ENCODE results near the gene SPNS2. TPM values are rescaled to one million over a fixed set of nuclear protein-coding genes. Genes with fewer than 3 reads are reported as not detected.
A peak's percentile ranks its signal among the peaks of the same experiment; 100 is the strongest.

The SPNS2 gene
- total RNA-seq, 2 experiments from 2014 or later: 6.7 to 6.9 TPM

GRCh38 chr17:4511199-4511932 lies 12.7 kb downstream of the SPNS2 start:
- Mint-ChIP-seq H3K4me3 (no peak overlapping the region), H3K27ac (peak overlapping the region; percentile 34), H3K36me3 (no peaks in the 10 kb centered on the region), H3K4me1 (peaks cover 24% of the 10 kb centered on the region), H3K9me3 (no peaks in the 10 kb centered on the region), H3K27me3 (no peaks in the 10 kb centered on the region)
- no peak for DNase-seq
- POLR2A ChIA-PET: no interaction called here
- ATAC-seq (ENCODE audit: low read depth): no peak

- ATAC-seq (ENCODE audit: low read depth) (no peak), DNase-seq (no peak)
- H3K4me1 Mint-ChIP-seq: peaks cover 24% of the 10 kb centered on the region
- no peak overlapping the region for H3K4me3 Mint-ChIP-seq
- no peaks in the 10 kb centered on the region for H3K36me3 Mint-ChIP-seq
- no peaks in the 10 kb centered on the region for H3K9me3 Mint-ChIP-seq
- POLR2A ChIA-PET: no interaction called here
- H3K27me3 Mint-ChIP-seq: no peaks in the 10 kb centered on the region
- H3K27ac Mint-ChIP-seq: no peak overlapping the region
These were observed 13.8 kb downstream of the SPNS2 start for GRCh38 chr17:4512156-4513112.

- no peaks in the 10 kb centered on the region for H3K36me3 Mint-ChIP-seq
- POLR2A ChIA-PET: interaction anchor here (1.3 kb wide), 1 partner anchor 15 kb away, joined by 4 read pairs; the partner anchor contains the start of gene SPNS2
- DNase-seq (no peak), ATAC-seq (ENCODE audit: low read depth) (no peak)
- no peaks in the 10 kb centered on the region for H3K27me3 Mint-ChIP-seq
- peaks cover 26% of the 10 kb centered on the region for H3K4me1 Mint-ChIP-seq
- no peak overlapping the region for H3K4me3 Mint-ChIP-seq
- no peaks in the 10 kb centered on the region for H3K9me3 Mint-ChIP-seq
- H3K27ac Mint-ChIP-seq: no peak overlapping the region
These were observed 14.7 kb downstream of the SPNS2 start for GRCh38 chr17:4513113-4514032.

- Mint-ChIP-seq H3K36me3 (no peaks in the 10 kb centered on the region), H3K27ac (no peak overlapping the region), H3K4me1 (peaks cover 18% of the 10 kb centered on the region), H3K27me3 (no peaks in the 10 kb centered on the region), H3K9me3 (no peaks in the 10 kb centered on the region), H3K4me3 (no peak overlapping the region)
- POLR2A ChIA-PET: interaction anchor here (1.3 kb wide), 1 partner anchor 15 kb away, joined by 4 read pairs; the partner anchor contains the start of gene SPNS2
- no peak for ATAC-seq (ENCODE audit: low read depth)
- DNase-seq: no peak
These were observed 15.5 kb downstream of the SPNS2 start for GRCh38 chr17:4514206-4514605.

- no peak overlapping the region for H3K4me3 Mint-ChIP-seq
- H3K27ac Mint-ChIP-seq: no peak overlapping the region
- DNase-seq (no peak), ATAC-seq (ENCODE audit: low read depth) (no peak)
- H3K27me3 Mint-ChIP-seq: no peaks in the 10 kb centered on the region
- peaks cover 12% of the 10 kb centered on the region for H3K4me1 Mint-ChIP-seq
- H3K36me3 Mint-ChIP-seq: no peaks in the 10 kb centered on the region
- no peaks in the 10 kb centered on the region for H3K9me3 Mint-ChIP-seq
- POLR2A ChIA-PET: no interaction called here
These were observed 16.1 kb downstream of the SPNS2 start for GRCh38 chr17:4514779-4515178.

- Mint-ChIP-seq H3K27me3 (no peaks in the 10 kb centered on the region), H3K4me3 (no peak overlapping the region), H3K9me3 (no peaks in the 10 kb centered on the region), H3K4me1 (peaks cover 12% of the 10 kb centered on the region), H3K36me3 (no peaks in the 10 kb centered on the region), H3K27ac (no peak overlapping the region)
- POLR2A ChIA-PET: interaction anchor here (0.7 kb wide), 1 partner anchor 200 kb away, joined by 5 read pairs; no protein-coding TSS in a partner anchor
- ATAC-seq (ENCODE audit: low read depth): no peak
- DNase-seq: no peak
These were observed 16.8 kb downstream of the SPNS2 start for GRCh38 chr17:4515501-4515900.

GRCh38 chr17:4516735-4517134 lies 18.1 kb downstream of the SPNS2 start:
- no peaks in the 10 kb centered on the region for H3K36me3 Mint-ChIP-seq
- DNase-seq (no peak), ATAC-seq (ENCODE audit: low read depth) (no peak)
- no peaks in the 10 kb centered on the region for H3K9me3 Mint-ChIP-seq
- H3K4me3 Mint-ChIP-seq: no peak overlapping the region
- peaks cover 4% of the 10 kb centered on the region for H3K4me1 Mint-ChIP-seq
- H3K27me3 Mint-ChIP-seq: peaks cover 1% of the 10 kb centered on the region
- POLR2A ChIA-PET: interaction anchor here (0.6 to 1.2 kb wide), 2 partner anchors 13 to 389 kb away, joined by 3 read pairs; no protein-coding TSS in a partner anchor
- no peak overlapping the region for H3K27ac Mint-ChIP-seq

GRCh38 chr17:4518901-4519300 lies 20.2 kb downstream of the SPNS2 start:
- peaks cover 1% of the 10 kb centered on the region for H3K27me3 Mint-ChIP-seq
- no peak overlapping the region for H3K27ac Mint-ChIP-seq
- POLR2A ChIA-PET: no interaction called here
- DNase-seq (no peak), ATAC-seq (ENCODE audit: low read depth) (no peak)
- no peak overlapping the region for H3K4me3 Mint-ChIP-seq
- H3K9me3 Mint-ChIP-seq: no peaks in the 10 kb centered on the region
- H3K36me3 Mint-ChIP-seq: no peaks in the 10 kb centered on the region
- H3K4me1 Mint-ChIP-seq: peaks cover 4% of the 10 kb centered on the region

- Mint-ChIP-seq H3K4me1 (peaks cover 4% of the 10 kb centered on the region), H3K27ac (no peak overlapping the region), H3K27me3 (peaks cover 1% of the 10 kb centered on the region), H3K36me3 (no peaks in the 10 kb centered on the region), H3K9me3 (no peaks in the 10 kb centered on the region), H3K4me3 (no peak overlapping the region)
- DNase-seq (no peak), ATAC-seq (ENCODE audit: low read depth) (no peak)
- POLR2A ChIA-PET: no interaction called here
These were observed 20.7 kb downstream of the SPNS2 start for GRCh38 chr17:4519361-4519788.

- H3K4me1 Mint-ChIP-seq: peaks cover 4% of the 10 kb centered on the region
- DNase-seq (no peak), ATAC-seq (ENCODE audit: low read depth) (no peak)
- H3K27ac Mint-ChIP-seq: no peak overlapping the region
- H3K36me3 Mint-ChIP-seq: no peaks in the 10 kb centered on the region
- POLR2A ChIA-PET: interaction anchor here (0.6 kb wide), 1 partner anchor 11 kb away, joined by 3 read pairs; no protein-coding TSS in a partner anchor
- no peaks in the 10 kb centered on the region for H3K9me3 Mint-ChIP-seq
- H3K4me3 Mint-ChIP-seq: no peak overlapping the region
- peaks cover 1% of the 10 kb centered on the region for H3K27me3 Mint-ChIP-seq
These were observed 21.6 kb downstream of the SPNS2 start for GRCh38 chr17:4520060-4520893.

- Mint-ChIP-seq H3K4me3 (no peak overlapping the region), H3K27ac (no peak overlapping the region), H3K9me3 (no peaks in the 10 kb centered on the region), H3K4me1 (peaks cover 4% of the 10 kb centered on the region), H3K27me3 (peaks cover 5% of the 10 kb centered on the region), H3K36me3 (no peaks in the 10 kb centered on the region)
- ATAC-seq (ENCODE audit: low read depth) (no peak), DNase-seq (no peak)
- POLR2A ChIA-PET: interaction anchor here (0.6 kb wide), 1 partner anchor 11 kb away, joined by 3 read pairs; no protein-coding TSS in a partner anchor
These were observed 22.4 kb downstream of the SPNS2 start for GRCh38 chr17:4520894-4521600.

GRCh38 chr17:4522661-4523060 lies 24.0 kb downstream of the SPNS2 start:
- H3K4me1 Mint-ChIP-seq: peaks cover 4% of the 10 kb centered on the region
- no peaks in the 10 kb centered on the region for H3K36me3 Mint-ChIP-seq
- no peak overlapping the region for H3K4me3 Mint-ChIP-seq
- DNase-seq: no peak
- POLR2A ChIA-PET: no interaction called here
- ATAC-seq (ENCODE audit: low read depth): no peak
- peaks cover 16% of the 10 kb centered on the region for H3K27me3 Mint-ChIP-seq
- no peak overlapping the region for H3K27ac Mint-ChIP-seq
- H3K9me3 Mint-ChIP-seq: no peaks in the 10 kb centered on the region
